ENCODE results near the gene PLD4. TPM values are rescaled to one million over a fixed set of nuclear protein-coding genes. Genes with fewer than 3 reads are reported as not detected.
A peak's percentile ranks its signal among the peaks of the same experiment; 100 is the strongest.
"Not testable (repeated sequence)": the region's sequence is repeated elsewhere in the genome, so short reads cannot be mapped to it uniquely, and the experiment has no call there.

The PLD4 gene
- total RNA-seq, 1 experiment from 2014 or later: not detected

DNA sequence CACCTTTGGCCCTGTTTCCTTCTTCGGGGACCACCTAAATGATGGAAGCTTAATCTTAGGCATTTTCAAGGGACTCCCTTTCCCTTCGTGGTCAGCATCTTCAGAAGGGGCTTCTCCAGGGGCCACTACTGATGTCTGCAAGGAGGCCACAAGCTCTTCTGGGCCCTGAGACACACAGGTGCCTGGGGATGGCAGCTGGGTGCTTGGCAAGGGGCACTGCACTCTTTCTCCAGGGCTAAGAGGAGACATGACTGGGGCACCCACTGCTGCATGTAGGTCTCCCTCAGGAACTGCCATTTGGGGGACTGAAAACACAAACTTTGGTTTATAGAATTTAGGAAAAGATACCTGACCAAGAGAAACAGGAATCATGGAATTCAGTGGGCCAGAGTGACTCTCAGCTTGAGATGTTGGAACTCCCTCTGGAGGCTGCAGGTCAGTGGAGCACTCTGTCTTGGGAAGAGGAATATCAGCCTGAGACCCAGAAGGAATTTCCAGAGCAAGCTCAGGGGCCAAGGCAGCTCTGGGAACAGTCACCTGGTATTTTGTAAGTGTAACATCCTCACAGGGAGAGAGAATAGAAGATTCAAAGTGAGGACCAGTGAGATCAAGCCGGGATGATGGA, 16.0 kb downstream of the PLD4 start:
- no peak overlapping the region for H2AFZ ChIP-seq
- no peak for DNase-seq
- H3K9me3 ChIP-seq (ENCODE audit: insufficient read depth, low read depth): no peaks in the 10 kb centered on the region
- H3K36me3 ChIP-seq (ENCODE audit: low read depth): no peaks in the 10 kb centered on the region
- peaks cover 36% of the 10 kb centered on the region for H3K27me3 ChIP-seq (ENCODE audit: insufficient read depth, low read depth)
- H3F3A ChIP-seq (ENCODE audit: insufficient read depth, low read depth): no peaks in the 10 kb centered on the region
- H3K4me3 ChIP-seq: no peak overlapping the region
- ChIA-PET POLR2A (ENCODE audit: unreplicated experiment) (no interaction called here), CTCF (no interaction called here)
- no TSS peak for BruUV-seq (replicated peaks)
- H4K20me1 ChIP-seq (ENCODE audit: insufficient read depth): no peaks in the 10 kb centered on the region
- no peak overlapping the region for H3K4me2 ChIP-seq
- no peaks in the 10 kb centered on the region for H3K79me2 ChIP-seq (ENCODE audit: low read depth)
- H3K9me2 ChIP-seq (ENCODE audit: insufficient read depth): no peaks in the 10 kb centered on the region
- H3K27ac ChIP-seq: no peak overlapping the region
- intact Hi-C loops (cut with micrococcal nuclease; ENCODE audit: unreplicated experiment): no loop called here
- H3K4me1 ChIP-seq (replicated peaks; ENCODE audit: insufficient read depth): no peaks in the 10 kb centered on the region
- TF ChIP-seq, protein P1, sequence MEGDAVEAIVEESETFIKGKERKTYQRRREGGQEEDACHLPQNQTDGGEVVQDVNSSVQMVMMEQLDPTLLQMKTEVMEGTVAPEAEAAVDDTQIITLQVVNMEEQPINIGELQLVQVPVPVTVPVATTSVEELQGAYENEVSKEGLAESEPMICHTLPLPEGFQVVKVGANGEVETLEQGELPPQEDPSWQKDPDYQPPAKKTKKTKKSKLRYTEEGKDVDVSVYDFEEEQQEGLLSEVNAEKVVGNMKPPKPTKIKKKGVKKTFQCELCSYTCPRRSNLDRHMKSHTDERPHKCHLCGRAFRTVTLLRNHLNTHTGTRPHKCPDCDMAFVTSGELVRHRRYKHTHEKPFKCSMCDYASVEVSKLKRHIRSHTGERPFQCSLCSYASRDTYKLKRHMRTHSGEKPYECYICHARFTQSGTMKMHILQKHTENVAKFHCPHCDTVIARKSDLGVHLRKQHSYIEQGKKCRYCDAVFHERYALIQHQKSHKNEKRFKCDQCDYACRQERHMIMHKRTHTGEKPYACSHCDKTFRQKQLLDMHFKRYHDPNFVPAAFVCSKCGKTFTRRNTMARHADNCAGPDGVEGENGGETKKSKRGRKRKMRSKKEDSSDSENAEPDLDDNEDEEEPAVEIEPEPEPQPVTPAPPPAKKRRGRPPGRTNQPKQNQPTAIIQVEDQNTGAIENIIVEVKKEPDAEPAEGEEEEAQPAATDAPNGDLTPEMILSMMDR (conservative IDR thresholded peaks at IDR 0.05): peak; percentile 56
- no peak for TF ChIP-seq EZH2 (IDR thresholded peaks at IDR 0.05; ENCODE audit: low read depth)

DNA sequence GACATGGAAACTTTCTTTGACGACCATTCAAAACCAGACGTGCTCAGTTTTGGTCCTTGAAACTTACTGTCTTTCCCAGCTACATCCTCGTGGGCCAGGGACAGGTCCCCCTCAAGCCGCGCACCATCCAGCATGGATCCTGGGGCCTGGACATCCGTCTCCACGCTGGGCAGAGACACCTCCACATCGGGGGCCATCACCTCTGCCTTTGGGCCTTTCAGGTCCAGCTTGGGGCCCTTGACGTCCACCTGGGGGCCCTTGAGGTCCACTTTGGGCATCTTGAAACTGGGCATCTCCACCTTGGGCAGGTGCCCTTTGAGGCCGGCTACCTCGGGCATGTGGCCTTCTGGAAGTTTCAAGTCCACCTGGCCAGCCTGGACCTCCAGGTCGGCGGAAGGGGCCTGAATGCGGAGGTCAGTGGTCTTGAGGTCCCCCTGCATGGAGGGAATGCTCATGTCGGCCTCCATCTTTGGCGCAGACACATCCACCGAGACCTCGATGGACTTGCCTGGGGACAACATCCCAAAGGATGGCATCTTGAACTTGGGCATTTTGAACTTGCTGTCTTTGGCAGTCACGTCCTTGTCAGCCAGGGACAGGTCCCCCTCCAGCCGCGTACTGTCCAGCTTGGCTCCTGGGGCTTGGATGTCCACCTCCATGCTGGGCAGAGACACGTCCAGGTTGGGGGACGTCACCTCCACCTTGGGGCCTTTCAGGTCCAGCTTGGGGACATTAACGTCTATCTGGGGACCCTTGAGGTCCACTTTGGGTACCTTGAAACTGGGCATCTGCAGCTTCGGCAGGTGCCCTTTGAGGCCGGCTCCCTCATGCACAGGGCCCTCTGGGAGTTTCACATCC, 17.1 kb downstream of the PLD4 start:
- no peaks in the 10 kb centered on the region for H3K79me2 ChIP-seq (ENCODE audit: low read depth)
- ChIA-PET CTCF (no interaction called here), POLR2A (ENCODE audit: unreplicated experiment) (no interaction called here)
- no peaks in the 10 kb centered on the region for H3F3A ChIP-seq (ENCODE audit: insufficient read depth, low read depth)
- H3K36me3 ChIP-seq (ENCODE audit: low read depth): no peaks in the 10 kb centered on the region
- TF ChIP-seq EZH2 (IDR thresholded peaks at IDR 0.05; ENCODE audit: low read depth): no peak
- TF ChIP-seq, protein P1 (conservative IDR thresholded peaks at IDR 0.05): no peak
- no peaks in the 10 kb centered on the region for H3K4me1 ChIP-seq (replicated peaks; ENCODE audit: insufficient read depth)
- H3K9me3 ChIP-seq (ENCODE audit: insufficient read depth, low read depth): no peaks in the 10 kb centered on the region
- intact Hi-C loops (cut with micrococcal nuclease; ENCODE audit: unreplicated experiment): no loop called here
- no peak overlapping the region for H2AFZ ChIP-seq
- no peak overlapping the region for H3K27ac ChIP-seq
- H3K9me2 ChIP-seq (ENCODE audit: insufficient read depth): no peaks in the 10 kb centered on the region
- H3K4me2 ChIP-seq: no peak overlapping the region
- no peaks in the 10 kb centered on the region for H4K20me1 ChIP-seq (ENCODE audit: insufficient read depth)
- peaks cover 36% of the 10 kb centered on the region for H3K27me3 ChIP-seq (ENCODE audit: insufficient read depth, low read depth)
- H3K4me3 ChIP-seq: no peak overlapping the region
- DNase-seq: no peak
- no TSS peak for BruUV-seq (replicated peaks)

DNA sequence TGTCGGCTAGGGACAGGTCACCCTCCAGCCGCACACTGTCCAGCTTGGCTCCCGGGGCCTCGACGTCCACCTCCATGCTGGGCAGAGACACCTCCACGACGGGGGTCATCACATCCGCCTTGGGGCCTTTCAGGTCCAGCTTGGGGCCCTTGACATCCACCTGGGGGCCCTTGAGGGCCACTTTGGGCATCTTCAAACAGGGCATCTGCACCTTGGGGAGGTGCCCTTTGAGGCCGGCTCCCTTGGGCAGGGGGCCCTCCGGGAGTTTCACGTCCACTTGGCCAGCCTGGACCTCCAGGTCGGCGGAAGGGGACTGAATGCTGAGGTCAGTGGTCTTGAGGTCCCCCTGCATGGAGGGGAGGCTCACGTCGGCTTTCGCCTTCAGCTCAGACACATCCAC, 17.9 kb downstream of the PLD4 start:
- Histone ChIP-seq H3K36me3 (ENCODE audit: low read depth) (no peaks in the 10 kb centered on the region), H3K27me3 (ENCODE audit: insufficient read depth, low read depth) (peaks cover 30% of the 10 kb centered on the region), H3K9me3 (ENCODE audit: insufficient read depth, low read depth) (no peaks in the 10 kb centered on the region), H3K4me2 (no peak overlapping the region), H3K4me3 (no peak overlapping the region), H3K9me2 (ENCODE audit: insufficient read depth) (no peaks in the 10 kb centered on the region), H3K27ac (no peak overlapping the region), H3K4me1 (replicated peaks; ENCODE audit: insufficient read depth) (no peaks in the 10 kb centered on the region), H4K20me1 (ENCODE audit: insufficient read depth) (no peaks in the 10 kb centered on the region), H2AFZ (no peak overlapping the region), H3F3A (ENCODE audit: insufficient read depth, low read depth) (no peaks in the 10 kb centered on the region), H3K79me2 (ENCODE audit: low read depth) (no peaks in the 10 kb centered on the region)
- TF ChIP-seq, protein P1 (conservative IDR thresholded peaks at IDR 0.05): no peak
- TF ChIP-seq EZH2 (IDR thresholded peaks at IDR 0.05; ENCODE audit: low read depth): no peak
- BruUV-seq (replicated peaks): no TSS peak
- ChIA-PET CTCF (no interaction called here), POLR2A (ENCODE audit: unreplicated experiment) (no interaction called here)
- intact Hi-C loops (cut with micrococcal nuclease; ENCODE audit: unreplicated experiment): no loop called here
- no peak for DNase-seq

DNA sequence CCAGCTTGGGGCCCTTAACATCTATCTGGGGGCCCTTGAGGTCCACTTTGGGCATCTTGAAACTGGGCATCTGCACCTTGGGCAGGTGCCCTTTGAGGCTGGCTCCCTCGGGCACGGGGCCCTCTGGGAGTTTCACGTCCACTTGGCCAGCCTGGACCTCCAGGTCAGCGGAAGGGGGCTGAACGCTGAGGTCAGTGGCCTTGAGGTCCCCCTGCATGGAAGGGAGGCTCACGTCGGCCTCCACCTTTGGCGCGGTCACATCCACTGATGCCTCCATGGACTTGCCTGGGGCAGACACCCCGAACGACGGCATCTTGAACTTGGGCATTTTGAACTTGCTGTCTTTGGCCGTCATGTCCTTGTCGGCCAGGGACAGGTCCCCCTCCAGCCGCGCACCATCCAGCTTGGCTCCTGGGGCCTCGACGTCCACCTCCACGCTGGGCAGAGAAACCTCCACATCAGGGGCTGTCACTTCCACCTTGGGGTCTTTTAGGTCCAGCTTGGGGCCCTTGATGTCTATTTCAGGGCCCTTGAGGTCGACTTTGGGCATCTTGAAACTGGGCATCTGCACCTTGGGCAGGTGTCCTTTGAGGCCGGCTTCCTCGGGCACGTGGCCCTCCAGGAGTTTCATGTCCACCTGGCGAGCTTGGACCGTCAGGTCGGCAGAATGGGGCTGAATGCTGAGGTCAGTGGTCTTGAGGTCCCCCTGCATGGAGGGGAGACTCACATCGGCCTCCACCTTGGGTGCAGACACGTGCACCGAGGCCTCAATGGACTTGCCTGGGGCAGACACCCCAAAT, 18.7 kb downstream of the PLD4 start:
- H3K9me3 ChIP-seq (ENCODE audit: insufficient read depth, low read depth); H3K9me2 ChIP-seq (ENCODE audit: insufficient read depth); H4K20me1 ChIP-seq (ENCODE audit: insufficient read depth); H2AFZ ChIP-seq; H3K36me3 ChIP-seq (ENCODE audit: low read depth); H3K4me3 ChIP-seq; POLR2A ChIA-PET (ENCODE audit: unreplicated experiment); H3F3A ChIP-seq (ENCODE audit: insufficient read depth, low read depth); H3K4me2 ChIP-seq; H3K79me2 ChIP-seq (ENCODE audit: low read depth); intact Hi-C loops (cut with micrococcal nuclease; ENCODE audit: unreplicated experiment); DNase-seq; H3K4me1 ChIP-seq (replicated peaks; ENCODE audit: insufficient read depth); H3K27ac ChIP-seq; BruUV-seq (replicated peaks); CTCF ChIA-PET: not testable (repeated sequence)
- H3K27me3 ChIP-seq (ENCODE audit: insufficient read depth, low read depth): peaks cover 22% of the 10 kb centered on the region

DNA sequence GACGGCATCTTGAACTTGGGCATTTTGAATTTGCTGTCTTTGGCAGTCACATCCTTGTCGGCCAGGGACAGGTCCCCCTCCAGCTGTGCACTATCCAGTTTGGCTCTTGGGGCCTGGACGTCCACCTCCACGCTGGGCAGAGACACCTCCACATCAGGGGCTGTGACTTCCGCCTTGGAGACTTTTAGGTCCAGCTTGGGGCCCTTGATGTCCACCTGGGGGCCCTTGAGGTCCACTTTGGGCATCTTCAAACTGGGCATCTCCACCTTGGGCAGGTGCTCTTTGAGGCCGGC, 19.3 kb downstream of the PLD4 start:
- CTCF ChIA-PET; H3K9me2 ChIP-seq (ENCODE audit: insufficient read depth); H3K4me1 ChIP-seq (replicated peaks; ENCODE audit: insufficient read depth); H3K4me2 ChIP-seq; H3K4me3 ChIP-seq; H3K27ac ChIP-seq; H3K36me3 ChIP-seq (ENCODE audit: low read depth); H3K9me3 ChIP-seq (ENCODE audit: insufficient read depth, low read depth); H4K20me1 ChIP-seq (ENCODE audit: insufficient read depth); H2AFZ ChIP-seq; H3F3A ChIP-seq (ENCODE audit: insufficient read depth, low read depth); BruUV-seq (replicated peaks); DNase-seq; POLR2A ChIA-PET (ENCODE audit: unreplicated experiment); intact Hi-C loops (cut with micrococcal nuclease; ENCODE audit: unreplicated experiment); H3K79me2 ChIP-seq (ENCODE audit: low read depth): not testable (repeated sequence)
- H3K27me3 ChIP-seq (ENCODE audit: insufficient read depth, low read depth): peaks cover 16% of the 10 kb centered on the region

Data from PC-9 (cell line).